TTC549 (cell line): ENCODE data around the gene MDFIC2.

Experiments used
- FAIRE-seq: peaks from 2 replicates; lab custom pipeline; 2012; peaks lifted over from hg19 to GRCh38; lab: Jason Lieb, UNC

The MDFIC2 gene

DNA sequence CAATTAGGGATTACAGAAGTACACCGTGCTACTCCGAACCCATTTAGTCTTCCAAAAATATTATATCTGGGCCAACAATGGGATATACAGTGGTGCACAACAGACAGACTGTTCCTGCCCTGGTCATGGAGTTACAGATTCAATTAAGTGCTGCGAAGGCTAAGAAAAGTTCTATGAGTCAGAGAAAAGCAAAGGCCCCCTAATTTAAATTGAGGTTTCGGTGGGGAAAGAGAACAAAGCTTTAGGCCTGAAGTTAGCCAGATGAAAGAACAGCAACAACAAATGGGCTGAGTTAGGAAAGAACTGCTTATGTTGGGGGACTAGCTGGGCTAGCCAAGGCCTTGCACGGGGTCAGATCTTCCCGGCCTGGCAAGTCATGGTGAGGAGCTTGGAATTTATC, 131.8 kb downstream of the MDFIC2 start:
- no peak for FAIRE-seq

DNA sequence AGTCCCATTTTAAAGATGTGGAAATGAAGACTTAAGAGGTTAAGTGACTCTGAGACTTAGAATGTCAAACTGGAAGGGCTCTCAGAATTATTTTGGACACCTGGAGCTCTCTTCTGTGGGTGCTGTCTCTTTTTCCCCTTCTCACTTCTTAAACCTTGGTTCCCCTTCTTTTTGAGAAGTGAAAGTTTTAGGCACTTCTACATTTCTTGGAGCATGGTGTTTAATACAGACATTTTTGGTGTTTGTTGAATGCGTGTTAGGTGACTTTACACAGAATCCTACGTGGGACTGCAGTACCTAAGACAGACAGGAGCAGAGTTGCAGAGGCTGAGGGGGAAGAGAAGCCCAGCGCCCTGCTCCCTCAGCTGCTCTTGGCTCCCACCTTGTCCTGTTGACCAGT, 133.3 kb downstream of the MDFIC2 start:
- FAIRE-seq: no peak

DNA sequence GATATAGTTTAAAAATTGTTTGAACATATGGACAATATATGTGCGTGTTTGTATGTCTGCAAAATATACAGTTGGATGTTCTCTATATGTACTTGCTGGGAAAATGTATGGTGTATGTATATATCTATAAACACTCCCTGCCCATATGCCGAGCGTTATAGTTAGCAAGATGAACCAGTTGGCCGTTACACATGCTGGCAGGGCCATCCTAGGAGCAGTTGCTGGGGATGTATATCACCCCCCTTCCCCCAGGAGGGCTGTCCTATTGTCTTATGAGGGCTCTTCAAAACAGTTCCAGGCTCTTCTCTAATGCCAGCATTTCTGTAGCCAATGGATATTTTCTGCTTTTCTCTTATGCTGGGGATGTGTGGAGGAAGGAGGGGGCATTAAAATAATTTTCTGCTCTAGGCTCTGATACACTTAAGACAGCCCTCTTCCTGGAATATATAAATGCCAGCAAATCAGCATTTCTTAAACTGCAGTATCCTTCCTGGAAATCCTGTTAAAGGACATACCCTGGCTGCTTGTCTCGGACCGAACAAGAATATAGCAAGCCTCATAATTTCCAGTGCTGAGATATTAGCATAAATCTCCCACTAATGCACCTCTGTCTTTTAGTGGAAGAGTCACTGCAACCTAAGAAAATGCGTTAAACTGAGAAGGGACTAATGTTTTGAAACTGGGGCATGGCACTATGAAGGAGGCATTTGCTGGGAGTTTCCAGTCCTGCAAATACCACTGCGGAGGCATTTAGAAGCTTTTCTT, 134.4 kb downstream of the MDFIC2 start:
- no peak for FAIRE-seq

DNA sequence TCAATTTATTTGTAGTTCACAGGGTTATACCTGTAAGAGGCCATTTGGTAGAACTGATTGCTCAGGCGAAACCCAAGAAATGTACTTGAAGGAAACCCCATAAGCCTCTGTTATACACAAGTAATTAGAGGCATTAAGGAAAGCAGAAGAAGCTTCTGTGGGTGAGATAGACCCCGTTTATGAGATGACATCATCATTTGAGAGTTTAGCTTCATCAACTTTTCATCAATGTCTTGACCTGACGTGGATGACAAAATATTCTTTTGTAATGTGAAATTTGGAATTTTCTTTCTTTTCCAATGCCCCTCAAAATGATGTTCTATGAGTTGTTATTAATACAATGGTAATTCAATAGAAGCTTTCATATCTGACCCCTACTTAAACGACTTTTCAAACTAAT, 136.2 kb downstream of the MDFIC2 start:
- no peak for FAIRE-seq

DNA sequence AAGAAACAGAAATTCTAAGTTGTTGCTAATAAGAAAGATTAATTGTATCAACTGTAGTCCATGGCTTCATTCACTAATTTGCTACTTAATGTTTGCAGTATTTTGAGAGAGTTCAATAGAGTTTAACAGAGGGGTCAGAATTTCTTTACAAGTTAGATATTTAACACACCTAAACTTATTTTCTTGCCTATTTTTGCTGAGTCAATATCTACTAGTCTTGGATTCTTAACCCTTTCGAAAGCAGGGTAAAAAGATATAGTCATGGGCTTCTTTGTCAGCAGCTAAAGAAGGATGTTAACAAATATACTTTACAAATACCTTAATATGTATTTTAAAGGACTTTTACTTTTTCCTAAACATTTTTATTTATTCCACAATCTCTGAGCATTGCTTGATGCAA, 155.6 kb downstream of the MDFIC2 start:
- no peak for FAIRE-seq

DNA sequence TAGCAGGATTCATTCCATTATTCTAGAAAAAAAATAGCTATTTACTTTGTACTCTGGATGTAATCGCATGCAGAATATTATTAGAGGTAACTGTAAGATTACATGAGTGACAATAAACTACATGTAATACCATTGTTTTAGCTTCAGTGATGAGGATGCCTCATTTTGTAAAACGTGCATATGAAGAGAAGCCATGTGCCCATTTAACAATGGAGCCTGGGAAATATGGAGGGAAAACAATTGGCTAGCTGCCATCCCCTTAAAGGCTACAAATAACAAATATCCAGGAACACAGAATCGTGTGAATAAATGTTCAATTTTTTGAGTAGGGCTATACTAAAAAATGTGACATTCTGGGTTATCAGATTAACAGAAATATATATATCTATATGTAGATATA, 161.8 kb downstream of the MDFIC2 start:
- FAIRE-seq: no peak

DNA sequence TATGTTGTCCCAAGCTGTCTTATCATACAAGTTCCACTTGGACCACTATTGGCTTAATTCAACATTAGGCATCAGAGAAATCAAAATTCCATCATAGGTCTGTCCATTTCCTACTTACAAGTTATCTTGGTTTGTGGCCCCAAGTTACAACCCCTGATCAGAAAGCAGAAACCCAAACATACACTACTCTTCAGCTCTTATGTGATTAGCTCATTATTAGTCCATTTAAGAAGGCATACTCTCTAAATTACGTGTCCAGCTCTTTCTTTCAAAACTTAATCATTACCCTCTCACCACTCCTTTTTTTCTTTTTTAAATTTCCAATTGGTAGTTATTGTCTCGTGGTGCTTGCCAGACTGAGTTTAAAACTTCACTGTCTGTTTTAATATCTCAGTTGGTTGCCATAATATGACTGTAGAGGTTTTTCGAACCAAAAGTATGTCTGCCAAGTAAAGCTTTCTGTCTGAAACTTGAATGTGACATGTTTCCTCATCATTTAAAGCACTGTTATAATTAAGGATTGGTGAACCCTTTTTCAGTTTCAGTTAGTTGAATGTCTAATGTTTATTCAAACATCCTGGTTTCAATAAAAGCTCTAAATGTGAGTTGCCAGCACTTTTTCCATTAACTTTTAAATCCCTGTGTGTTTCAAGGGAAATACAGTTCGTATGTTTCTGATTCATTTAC, 162.6 kb downstream of the MDFIC2 start:
- no peak for FAIRE-seq
